Nephron progenitor cell (in vitro differentiated cells): ENCODE measurements around the gene ASTN2.
A peak's percentile ranks its signal among the peaks of the same experiment; 100 is the strongest.

Source experiments
- DNase-seq: peaks from one replicate; pipeline ENCODE4 v3.0.0; 2021
- H3K27ac Mint-ChIP-seq: 2 replicates; pipeline ENCODE4 v1.8.0; 2021; ENCODE audit warnings: mild to moderate bottlenecking, moderate library complexity, mixed read lengths
- H3K27me3 Mint-ChIP-seq: 2 replicates; pipeline ENCODE4 v1.8.0; 2021; ENCODE audit warnings: mild to moderate bottlenecking, low read depth, mixed read lengths; ENCODE audit not compliant: poor library complexity
- H3K36me3 Mint-ChIP-seq: 2 replicates; pipeline ENCODE4 v1.8.0; 2021; ENCODE audit warnings: low read depth, mixed read lengths
- H3K4me1 Mint-ChIP-seq: 2 replicates; pipeline ENCODE4 v1.8.0; 2021; ENCODE audit warnings: mixed read lengths
- H3K4me3 Mint-ChIP-seq: 2 replicates; pipeline ENCODE4 v1.8.0; 2021; ENCODE audit warnings: mild to moderate bottlenecking, moderate library complexity, mixed read lengths
- H3K9me3 Mint-ChIP-seq: 2 replicates; pipeline ENCODE4 v1.8.0; 2021; ENCODE audit warnings: mild to moderate bottlenecking, moderate library complexity, mixed read lengths
- TF ChIP-seq, protein P1 (sequence below): fragments of 200-600 bp; sonication (generic); IDR thresholded peaks from 2 replicates; pipeline ENCODE4 v1.5.0; 2021; ENCODE audit warnings: antibody characterized with exemption

The ASTN2 gene

DNA sequence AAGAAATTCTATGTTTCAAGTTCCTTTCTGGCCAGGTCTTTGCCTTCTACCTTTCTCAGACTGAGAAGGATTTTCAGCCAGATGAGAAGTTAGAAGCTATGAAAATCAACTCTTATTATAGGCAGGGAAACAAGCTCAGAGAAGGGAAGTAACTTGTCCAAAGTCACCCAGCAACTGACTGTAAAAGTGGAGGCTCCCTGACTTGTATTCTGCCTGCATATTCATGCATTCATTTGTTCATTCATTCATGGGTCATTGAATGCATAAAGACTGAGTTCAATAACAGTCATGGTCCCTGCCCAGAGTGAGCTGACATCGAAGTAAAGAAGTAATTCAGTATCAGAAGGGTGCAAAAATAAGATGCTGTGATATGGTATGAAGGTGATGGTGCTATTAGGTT lies 1021.7 kb downstream of the ASTN2 start:
- Mint-ChIP-seq H3K36me3 (peaks cover 10% of the 10 kb centered on the region), H3K27me3 (peaks cover 6% of the 10 kb centered on the region), H3K27ac (no peak overlapping the region), H3K4me3 (no peak overlapping the region), H3K9me3 (no peaks in the 10 kb centered on the region), H3K4me1 (peaks cover 6% of the 10 kb centered on the region)
- no peak for DNase-seq
- TF ChIP-seq, protein P1, sequence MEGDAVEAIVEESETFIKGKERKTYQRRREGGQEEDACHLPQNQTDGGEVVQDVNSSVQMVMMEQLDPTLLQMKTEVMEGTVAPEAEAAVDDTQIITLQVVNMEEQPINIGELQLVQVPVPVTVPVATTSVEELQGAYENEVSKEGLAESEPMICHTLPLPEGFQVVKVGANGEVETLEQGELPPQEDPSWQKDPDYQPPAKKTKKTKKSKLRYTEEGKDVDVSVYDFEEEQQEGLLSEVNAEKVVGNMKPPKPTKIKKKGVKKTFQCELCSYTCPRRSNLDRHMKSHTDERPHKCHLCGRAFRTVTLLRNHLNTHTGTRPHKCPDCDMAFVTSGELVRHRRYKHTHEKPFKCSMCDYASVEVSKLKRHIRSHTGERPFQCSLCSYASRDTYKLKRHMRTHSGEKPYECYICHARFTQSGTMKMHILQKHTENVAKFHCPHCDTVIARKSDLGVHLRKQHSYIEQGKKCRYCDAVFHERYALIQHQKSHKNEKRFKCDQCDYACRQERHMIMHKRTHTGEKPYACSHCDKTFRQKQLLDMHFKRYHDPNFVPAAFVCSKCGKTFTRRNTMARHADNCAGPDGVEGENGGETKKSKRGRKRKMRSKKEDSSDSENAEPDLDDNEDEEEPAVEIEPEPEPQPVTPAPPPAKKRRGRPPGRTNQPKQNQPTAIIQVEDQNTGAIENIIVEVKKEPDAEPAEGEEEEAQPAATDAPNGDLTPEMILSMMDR = no peak

DNA sequence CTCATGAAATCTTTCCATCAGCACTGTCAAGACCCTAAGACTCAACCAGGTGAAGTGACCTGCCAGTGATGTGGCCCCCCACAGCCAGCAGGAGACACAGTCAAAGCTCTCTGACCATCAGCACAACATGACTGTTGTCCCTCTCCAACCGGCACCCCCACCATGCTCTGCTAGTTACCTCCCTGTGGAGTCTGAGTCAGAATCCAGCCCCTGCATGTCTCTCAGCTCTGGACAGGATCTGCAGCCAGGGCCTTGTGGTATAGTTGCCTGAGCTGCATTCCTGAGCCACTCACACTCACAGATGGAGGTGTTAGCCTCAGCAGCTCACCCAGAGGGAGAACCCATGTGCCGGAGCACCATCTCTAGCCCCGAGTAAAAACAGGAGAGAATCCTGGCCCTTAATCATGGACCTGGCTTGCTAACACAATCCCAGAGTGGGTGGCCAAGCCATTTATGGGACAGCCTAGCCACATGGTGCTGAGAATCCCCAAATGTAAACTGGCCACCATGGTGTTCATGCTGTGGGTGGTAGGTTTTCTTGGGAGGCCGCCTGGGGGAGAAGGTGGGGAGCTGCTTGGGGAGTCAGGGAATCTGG lies 1023.5 kb downstream of the ASTN2 start:
- no peak for DNase-seq
- peaks cover 11% of the 10 kb centered on the region for H3K4me1 Mint-ChIP-seq
- H3K4me3 Mint-ChIP-seq = no peak overlapping the region
- H3K27ac Mint-ChIP-seq = no peak overlapping the region
- H3K36me3 Mint-ChIP-seq = peaks cover 17% of the 10 kb centered on the region
- peaks cover 4% of the 10 kb centered on the region for H3K27me3 Mint-ChIP-seq
- TF ChIP-seq, protein P1 = no peak
- no peaks in the 10 kb centered on the region for H3K9me3 Mint-ChIP-seq

DNA sequence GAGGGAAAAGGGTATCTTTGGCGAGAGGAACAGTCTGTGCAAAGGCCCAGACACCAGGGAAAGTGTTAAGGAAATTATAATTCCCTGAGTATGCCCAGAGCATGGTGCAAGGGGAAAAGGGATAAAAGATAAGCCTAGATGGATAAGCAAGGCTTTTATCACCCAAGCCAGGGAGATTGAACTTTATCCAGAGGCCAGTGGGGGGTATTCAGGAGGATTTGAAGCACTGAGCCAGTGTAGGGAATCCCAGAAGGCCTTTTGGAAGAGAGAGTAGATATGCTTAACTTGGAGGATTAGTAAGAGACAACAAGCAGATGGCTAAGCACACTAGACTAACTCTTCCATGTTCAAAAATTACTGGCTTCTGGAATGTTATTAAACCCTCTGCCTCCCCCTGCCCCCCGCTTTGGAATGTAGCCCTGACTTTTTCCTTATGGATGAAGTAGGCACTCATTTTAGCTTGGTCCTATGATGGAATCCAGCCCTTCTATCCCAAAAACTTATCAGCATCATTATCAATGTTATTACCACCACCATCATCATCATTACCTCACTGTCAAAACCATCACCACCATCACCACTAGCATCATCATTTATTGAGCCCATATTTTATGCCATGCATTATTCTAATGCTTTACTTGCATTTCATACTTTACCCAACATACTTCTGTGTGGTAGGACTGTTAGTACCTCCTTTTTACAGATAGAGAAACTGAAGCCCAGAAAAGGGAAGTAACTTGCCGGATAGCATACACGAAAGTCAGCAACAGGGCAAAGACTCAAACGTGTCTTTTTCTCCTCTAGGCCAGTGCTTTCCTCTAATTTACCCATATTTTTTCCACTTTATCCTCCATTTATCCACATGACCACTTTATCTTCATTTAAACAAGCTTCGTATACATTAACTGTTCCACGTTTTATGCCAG lies 1024.3 kb downstream of the ASTN2 start:
- TF ChIP-seq, protein P1 = no peak
- DNase-seq = no peak
- Mint-ChIP-seq H3K4me1 (peaks cover 11% of the 10 kb centered on the region), H3K27ac (no peak overlapping the region), H3K36me3 (peaks cover 20% of the 10 kb centered on the region), H3K4me3 (no peak overlapping the region), H3K9me3 (no peaks in the 10 kb centered on the region), H3K27me3 (peaks cover 4% of the 10 kb centered on the region)

DNA sequence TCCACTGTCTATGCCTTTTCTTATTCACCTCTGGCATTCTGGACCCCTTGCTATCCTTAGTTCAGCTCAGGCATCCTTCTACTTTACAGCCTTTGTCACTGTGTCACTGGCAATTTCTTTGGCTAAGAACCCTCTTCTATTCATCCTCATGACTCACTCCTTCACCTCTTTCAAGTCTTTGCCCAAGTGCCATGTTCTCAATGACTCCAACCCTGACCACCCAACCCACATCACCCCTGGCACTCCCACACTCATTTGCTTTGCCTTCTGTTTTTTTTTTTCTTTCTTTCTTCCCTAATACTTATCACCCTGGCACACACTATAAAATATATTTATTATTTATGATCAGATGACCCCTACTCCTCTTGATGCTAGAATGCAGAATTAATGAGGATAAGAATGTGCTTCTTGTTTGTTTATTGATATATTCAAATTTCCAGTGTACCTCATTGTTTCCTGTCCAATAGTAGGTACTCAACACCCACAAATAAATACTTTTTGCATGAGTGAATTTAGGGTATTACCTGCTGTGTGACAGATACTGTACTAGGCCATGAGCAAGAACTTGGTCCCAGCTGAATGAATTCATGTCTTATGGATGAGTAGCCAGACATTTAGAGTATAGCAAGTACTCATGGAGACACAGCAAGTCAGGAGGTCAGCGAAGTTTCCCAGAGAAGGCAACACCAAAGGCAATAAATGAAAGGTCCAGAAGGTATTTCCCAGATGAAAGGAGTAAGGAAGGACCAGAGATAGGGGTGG lies 1025.1 kb downstream of the ASTN2 start:
- peaks cover 4% of the 10 kb centered on the region for H3K27me3 Mint-ChIP-seq
- H3K27ac Mint-ChIP-seq = no peak overlapping the region
- DNase-seq = no peak
- TF ChIP-seq, protein P1 = no peak
- H3K4me3 Mint-ChIP-seq = no peak overlapping the region
- peaks cover 11% of the 10 kb centered on the region for H3K4me1 Mint-ChIP-seq
- H3K36me3 Mint-ChIP-seq = peaks cover 24% of the 10 kb centered on the region
- no peaks in the 10 kb centered on the region for H3K9me3 Mint-ChIP-seq

DNA sequence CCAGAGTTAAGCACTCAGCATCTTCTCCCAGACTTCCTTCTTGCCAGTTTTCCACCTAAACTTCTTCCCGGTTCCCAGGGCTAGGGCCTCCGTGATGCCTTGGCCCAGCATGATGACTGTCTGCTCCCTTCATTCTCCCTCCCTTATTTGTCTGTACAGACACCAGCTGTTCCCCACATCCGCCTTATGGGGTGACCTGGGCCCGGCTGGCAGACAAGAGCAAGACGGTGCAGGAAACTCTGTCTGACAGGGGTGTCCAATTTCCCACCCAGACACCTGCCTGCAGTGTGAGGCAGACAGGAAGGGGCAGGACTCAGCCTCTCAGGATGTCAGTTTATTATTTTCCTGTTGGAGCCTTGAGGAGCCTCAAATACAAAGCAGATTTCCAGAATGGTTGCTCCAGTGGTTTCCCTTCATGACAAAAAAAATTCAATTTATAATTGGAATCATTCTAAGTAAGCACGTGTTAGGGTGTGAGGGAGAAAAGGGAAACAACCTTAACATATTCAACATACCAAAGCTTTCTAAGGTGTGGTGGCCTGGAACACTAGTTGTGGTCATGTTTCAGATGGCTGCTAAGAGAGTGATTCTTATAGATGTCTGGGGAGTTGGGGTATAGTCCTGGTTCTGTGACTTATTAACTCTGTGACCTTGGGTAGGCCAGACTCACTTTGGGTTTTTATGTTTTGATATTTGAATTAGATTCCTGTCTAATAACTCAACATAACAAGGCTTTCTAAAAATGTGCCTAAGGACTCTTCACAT lies 1026.7 kb downstream of the ASTN2 start:
- Mint-ChIP-seq H3K27me3 (peaks cover 4% of the 10 kb centered on the region), H3K27ac (peak overlapping the region; percentile 83), H3K36me3 (peaks cover 24% of the 10 kb centered on the region), H3K4me3 (no peak overlapping the region), H3K9me3 (no peaks in the 10 kb centered on the region), H3K4me1 (peaks cover 13% of the 10 kb centered on the region)
- TF ChIP-seq, protein P1 = no peak
- DNase-seq = no peak
